NCI-H2227 (cell line): ENCODE results near the gene STBD1.
A peak's percentile ranks its signal among the peaks of the same experiment; 100 is the strongest.
"Not testable (repeated sequence)": the region's sequence is repeated elsewhere in the genome, so short reads cannot be mapped to it uniquely, and the experiment has no call there.

Source experiments
- DNase-seq: peaks from one replicate; lab custom pipeline; 2025; ENCODE audit not compliant: unreplicated experiment; lab: John Stamatoyannopoulos, UW

Gene STBD1

DNA sequence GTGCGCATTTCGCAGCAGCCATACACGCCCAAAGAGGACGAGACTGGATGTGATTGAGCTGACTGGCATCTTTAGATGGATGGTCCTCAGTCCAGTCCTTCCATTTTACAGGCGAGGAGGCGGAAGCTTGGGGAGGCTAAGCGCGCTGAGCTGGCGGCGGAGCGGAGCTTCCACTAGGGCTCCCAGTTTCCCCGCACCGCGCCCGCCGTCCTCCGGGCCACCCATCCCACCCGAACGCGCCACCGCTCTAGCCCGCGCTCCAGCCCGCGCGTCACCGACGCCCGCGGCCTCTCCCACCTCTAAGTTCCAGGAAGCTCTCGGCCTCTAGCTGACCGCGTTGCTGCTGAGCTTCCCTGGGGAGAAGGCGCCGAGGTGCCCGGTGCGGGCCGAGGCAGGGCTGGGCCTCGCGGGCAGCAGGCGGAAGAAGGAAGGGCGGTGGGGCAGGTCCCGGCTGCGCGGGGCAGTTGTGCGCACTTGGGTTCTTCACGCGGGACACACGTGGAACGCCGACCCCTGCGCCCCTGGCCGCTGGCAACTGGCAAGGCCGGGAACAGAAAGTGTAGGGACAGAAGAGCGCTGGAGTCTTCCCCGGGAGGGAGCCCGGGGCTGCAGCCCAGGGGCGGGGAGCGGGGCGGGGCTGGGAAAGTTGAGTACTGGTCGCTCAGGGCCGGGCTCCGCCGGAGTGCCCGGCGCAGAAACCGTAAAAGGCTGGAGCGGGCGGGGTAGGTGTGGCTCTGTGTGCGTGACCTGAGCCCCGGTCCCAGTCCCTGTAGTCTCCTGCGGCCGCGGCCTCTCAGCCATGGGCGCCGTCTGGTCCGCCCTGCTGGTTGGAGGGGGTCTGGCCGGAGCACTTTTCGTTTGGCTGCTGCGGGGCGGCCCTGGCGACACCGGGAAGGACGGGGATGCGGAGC is at the start of gene STBD1:
Gene STBD1 (plus strand): TSS at position 763 of the 911 bp plus-strand sequence. CDS start 37 bp downstream, at position 800.
- DNase-seq, result peak; percentile 69

DNA sequence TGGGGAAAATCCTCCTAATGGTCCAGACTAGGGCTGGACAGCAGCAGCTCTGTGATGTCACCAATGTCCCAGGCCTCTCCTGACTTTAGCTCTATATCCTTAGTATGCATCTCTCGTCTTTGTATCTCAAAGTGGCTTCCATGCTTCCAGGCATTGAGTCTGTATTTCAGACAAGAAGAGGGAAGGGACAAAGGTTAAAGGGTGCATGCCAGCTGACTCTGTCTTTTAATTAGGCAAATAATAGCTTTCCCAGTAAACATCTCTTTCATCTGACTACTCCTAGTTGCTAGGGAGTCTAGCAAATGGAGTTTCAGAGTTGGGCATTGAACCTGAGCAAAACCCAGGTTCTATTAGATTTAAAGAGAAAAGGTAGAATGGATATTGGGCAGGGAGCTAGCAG is 49.6 kb upstream of the STBD1 start:
- no peak for DNase-seq

DNA sequence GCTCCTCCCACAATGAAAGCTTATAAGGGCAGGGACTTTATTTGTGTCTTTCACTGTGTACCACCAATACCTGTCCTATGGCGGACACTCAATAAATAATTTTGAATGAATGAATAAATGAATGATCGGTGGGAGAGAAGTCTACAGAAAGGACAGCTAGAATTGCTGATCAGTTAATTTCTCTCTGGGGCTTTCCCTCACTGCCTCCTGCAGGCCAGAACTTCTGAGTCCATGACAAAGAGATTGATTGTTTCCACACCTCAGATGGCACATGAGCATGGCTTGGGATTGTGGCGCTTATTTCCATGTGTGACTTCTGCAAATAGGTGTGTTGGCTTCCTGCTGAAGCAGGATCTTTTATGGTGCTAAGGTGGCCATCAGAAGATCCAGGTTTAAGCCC is 48.7 kb upstream of the STBD1 start:
- no peak for DNase-seq

DNA sequence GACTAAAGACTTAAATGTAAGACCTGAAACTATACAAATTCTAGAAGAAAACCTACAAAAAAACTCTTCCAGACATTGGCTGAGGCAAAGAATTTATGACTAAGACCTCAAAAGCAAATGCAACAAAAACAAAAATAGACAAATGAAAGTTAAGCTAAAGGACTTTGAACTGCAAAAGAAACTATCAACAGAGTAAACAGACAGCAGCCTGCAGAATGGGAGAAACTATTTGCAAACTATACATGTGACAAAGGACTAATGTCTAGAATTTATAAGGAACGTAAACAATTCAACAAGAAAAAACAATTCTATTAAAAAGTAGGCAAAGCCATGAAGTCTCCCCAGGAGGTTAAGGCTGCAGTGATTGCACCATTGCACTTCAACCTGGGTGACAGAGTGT is 46.0 kb upstream of the STBD1 start:
- no peak for DNase-seq

DNA sequence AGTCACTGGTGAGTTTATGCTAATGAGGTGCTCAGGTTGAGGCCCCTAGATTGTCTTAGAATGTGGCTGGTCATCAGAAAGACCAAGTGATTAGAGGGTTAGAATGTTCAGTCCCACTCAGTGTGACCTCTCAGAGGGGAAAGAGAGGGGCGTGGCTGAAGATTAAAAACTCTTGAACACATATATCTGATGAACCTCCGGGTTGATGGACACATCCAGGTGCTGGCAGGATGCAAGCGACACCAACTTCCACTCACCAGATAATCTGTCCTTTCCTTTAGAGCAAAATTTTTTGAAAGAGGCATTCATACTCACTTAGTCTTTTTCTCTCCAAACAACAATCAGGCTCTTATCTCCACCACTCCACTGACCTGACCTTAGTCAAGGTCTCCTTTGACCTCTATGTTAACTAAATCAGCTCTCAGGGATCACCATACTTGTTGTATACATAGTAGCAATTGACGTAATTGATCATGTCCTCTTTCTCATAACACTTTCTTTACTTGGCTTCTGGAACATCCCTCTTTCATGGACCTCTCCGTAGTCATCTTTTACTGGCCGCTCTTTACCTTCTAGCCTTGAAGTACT is 40.8 kb upstream of the STBD1 start:
- DNase-seq, result no peak

DNA sequence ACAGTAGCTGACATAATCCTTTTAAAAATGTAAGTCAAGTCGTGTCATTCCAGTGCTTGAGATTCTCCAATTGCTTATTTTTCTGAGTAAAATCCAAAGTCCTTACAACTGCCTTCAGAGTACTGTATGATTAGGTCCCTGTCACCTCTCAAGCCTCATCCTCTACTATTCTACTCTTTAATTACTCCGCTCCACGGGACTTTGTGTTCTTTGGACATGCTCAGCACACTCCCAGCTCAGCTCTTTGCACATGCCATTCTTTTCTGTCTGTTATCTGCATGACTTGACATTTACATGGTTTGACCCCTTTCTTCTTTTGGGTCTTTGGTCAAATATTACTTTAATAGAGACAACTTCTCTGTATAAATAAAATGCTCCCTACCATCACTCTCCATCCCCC is 39.9 kb upstream of the STBD1 start:
- DNase-seq, result no peak

DNA sequence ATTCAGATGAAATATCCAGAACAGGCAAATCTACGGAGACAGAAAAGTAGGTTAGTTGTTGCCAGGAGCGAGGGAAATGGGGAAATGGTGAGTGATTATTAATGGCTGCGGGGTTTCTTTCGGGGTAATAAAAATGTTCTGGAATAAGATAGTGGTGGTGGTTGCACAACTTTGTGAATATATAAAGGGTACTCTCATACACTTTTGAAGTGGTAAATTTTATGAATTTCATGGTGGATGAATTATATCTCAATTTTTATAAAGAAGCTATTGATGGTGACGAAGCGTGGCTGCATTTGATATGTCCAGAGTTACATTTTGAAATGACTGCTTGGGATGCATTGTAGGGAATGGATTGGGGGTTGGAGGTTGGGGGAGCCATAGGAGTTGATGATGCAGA is 38.7 kb upstream of the STBD1 start:
- no peak for DNase-seq

DNA sequence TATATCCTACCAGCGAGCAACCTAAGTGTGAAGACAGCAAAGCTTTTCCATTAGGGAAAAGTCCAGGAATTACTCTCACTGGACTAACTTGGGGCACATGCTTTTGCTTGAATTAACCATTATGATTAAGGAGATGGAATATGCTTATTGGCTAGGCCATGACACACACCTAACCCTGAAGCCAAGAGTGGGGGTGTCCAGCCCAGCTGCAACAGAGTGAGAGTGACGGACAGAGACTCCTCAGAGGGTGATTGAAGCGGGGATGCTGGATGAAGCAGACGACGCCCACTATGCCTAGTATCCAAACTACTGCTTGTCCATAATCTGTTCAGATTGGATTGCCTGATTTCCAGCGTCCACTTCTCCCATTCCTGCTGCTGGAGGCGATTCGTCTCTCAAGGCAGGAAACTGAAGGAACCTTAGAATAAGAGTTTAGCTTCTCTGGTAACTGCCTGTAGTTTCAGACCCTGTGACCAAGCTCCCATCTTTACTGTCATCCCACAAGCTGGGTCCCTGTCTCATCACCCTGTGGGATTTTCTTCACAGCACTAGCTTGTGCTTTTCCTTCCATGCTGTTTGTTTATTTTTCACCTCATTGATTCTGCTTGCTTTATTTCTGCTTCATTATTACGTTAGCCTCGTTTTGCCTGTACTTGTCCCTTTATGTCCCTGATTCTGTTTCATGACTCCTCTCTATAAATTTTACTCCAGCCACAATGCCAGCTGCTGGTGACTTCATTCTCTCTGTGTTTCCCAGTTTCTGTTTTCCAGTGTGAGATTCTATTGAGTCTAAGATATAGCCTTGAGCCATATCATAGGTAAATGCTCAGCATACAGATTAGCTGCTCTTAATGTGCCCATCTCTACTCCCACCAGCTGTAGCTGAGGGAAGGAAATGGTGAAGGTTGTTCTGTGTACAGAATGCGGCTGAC is 36.0 kb upstream of the STBD1 start:
- DNase-seq, result no peak

DNA sequence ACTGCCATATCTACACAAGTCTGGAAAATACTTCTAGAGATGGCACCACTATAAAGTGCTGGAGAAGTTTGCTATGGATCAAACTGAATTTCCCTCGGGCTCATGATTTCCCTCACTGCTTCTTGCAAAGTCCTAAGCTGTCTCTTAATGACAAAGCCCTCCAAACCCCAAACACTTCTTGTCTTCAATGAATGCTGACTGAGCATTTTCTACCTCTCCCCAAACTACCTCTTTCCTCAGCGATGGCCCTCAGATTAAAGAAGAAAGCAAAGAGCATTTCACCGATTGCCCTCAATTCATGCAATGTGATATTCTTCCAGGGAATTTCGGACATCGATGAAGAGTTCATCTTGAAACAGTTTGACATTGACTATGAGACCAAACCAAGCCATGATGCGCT is 35.3 kb upstream of the STBD1 start:
- no peak for DNase-seq

DNA sequence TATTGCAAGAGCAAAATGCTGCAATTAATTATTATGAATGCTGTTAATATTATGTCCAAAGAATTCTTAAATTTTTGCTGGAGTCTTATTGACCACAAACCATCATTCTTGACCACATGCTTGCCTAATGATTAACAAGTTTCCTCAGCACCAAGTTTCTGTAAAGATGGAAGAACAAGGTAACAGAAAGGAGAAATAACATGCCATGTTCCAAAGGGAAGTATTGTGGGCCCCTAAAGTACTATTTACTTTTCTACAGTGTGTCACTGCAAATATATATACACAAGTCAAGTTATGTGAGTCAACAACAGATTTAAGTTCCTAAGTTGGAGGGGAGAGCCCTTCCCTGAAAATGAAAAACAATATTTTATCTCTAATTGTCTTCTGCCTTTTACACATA is 34.5 kb upstream of the STBD1 start:
- DNase-seq, result no peak

DNA sequence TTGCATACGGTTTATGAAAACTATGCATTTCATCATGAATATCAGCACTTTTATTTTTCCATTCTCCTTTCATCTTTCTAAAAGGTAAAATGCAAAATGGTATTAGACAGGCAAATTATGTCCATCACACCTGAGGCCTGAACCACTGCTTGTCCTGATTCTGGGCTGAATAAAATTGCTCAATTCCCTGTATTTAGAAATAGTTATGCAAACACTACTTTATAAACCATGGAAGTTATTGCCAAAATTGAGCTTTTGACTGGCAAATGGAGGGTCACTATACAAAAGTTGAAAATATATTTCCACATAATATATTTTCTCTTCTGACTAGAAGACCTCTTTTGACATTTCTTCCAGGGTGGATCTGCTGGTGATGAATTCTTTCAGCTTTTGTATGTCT is 34.0 kb upstream of the STBD1 start:
- no peak for DNase-seq

DNA sequence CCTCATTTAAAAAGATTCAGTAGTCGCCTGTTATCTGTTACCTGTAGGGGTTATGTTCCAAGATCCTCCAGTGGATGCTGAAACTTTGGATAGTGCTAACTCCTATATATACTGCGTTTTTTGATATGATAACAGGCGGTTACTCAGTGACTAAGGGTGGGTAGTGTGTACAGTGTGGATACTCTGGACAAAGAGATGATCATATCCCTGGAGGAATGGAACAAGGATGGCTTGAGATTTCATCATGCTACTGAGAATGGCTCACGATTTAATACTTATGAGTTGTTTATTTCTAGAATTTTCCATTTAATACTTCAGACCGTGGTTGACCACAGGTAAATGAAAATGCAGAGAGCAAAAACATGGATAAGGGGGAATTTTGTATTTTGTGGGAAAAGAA is 33.5 kb upstream of the STBD1 start:
- no peak for DNase-seq

DNA sequence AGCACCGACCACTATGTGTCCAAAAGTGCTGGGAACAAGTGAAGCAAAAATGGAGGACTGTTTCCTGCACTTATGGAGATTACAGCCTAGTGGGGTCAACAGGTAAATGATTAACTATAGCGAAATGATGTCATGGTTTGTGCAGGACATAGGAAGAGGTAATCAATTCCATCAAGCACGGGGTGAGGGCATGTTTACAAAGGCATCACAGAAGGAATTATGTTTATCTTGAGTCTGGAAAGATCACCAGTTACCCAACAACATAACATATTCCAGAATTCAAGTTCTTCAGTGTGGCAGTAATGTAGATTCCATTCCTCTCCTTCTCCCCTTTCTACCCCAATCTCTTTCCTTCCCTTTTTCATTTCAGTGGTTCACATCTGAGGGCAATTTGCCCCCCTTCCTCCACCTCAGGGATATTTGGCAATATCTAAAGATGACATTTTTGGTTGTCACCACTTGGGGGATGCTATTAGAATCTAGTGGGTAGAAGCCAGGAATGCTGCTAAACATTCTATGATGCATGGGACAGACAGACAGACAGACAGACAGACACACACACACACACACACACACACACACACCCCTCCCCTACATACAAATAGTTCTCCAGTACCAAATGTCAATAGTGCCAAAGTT is 30.9 kb upstream of the STBD1 start:
- DNase-seq, result no peak

DNA sequence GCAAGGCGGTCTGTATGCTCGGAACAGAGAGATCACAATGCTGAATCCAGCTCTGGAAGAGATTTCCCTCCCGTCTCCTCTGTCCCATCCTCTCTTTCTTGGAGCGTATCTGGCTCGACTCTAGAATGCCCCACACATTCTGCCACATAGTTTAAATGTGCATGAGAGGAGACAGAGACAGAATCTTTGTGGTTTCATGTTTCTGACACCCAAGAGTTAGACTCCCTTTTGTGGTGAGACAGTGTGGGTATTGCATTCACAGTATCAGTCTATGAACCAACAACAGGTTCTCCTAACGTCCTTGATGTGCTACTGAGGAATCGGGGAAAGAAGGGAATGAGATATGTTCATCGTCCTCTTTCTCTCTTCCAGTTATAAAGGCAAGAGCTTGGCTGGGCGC is 29.7 kb upstream of the STBD1 start:
- DNase-seq, result no peak

DNA sequence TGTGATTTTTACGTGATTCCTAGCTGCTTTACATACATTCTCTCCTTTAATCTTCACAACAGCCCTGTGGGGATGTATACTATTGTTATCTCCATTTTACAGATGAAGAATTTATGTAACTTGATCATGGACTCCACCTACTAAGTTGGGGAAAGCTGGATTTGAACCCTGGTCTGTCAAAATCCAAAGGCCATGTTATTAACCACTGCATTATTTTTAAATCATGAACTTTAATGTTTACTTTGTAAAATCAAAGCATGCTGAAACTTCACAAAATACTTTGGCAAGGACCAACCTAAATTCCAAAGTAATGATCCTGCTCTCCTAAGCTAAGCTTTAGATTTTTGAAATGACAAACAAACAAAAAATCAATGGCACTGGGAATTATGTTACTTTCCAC is 28.9 kb upstream of the STBD1 start:
- DNase-seq, result no peak

DNA sequence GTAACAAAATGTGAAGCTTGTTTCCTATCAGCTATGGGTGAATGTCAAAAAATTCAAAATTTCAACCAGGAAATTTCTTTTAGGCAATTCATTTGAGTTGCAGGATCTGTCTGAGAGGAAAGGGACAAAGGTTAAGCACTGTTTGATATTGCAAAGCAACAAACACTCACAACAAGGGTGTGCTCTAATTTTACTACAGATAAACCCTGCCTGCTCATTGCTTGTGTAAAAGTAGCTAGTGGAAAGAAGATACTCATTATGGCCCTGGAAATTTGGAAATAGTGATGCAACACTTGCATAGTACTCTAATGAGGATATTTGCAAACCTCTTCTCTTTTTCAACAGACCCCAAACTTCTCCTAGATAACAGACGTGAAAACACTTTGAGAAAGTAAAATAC is 27.9 kb upstream of the STBD1 start:
- no peak for DNase-seq

DNA sequence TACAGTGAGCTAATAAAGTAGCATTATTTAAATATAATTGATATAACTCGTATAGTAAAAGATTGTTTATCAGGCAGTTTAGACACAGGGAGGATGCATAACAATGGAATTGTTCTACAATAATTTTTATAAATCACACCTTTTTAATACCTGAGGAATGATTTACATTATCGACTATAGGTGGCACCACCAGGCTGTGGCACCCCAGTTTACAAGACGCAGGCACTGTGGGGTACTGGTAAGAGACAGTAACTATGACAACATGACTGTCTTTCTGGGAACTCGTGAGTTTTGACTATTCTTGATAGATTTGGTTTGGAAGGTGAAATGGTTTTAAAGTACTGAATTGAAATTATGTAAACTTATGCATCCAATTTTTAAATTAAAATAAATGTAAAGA is 27.1 kb upstream of the STBD1 start:
- DNase-seq, result no peak

DNA sequence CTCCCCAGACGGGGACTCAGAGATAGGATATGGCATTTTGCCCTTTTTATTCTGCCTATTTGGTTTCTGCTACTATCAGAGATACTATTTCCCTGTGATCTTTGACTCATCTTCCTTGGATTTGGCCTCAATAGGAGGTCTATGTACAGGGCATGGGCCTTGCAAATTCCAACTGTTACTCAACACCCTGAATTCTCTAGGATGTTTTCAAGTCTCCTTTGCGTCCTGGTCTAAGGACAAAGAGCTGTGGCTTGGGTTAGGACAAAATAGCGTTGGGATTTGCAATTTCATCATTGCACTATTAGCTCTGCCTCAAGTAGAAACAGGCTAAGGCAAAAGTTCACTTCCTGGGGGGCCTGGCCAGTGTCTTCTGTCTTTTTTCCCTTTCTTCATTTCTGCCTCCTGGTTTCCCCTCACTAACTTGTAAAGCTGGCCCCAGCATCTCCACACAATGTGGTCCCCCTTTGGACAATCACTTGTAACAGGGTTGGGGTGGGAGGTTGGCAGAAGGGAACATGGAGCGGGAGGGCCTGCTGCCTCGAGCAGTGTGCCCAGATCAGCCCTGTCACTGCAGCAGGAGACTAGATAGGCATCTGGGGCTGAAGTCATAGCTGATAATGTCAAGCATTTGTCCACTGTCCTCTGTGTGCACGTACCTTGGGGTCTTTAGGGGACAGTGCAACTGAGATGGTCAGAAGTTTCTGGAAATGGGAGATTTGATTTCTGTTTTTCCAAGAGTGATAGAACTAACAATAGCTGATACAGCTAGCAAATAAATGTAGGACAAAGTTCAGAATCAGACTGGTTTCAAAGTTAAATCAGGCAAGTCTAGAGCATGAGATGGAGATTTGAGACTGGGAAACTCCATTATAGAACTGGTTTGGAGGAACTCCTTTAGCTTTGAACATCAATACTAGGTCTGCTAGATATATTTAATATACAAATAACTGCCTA is 25.8 kb upstream of the STBD1 start:
- no peak for DNase-seq

DNA sequence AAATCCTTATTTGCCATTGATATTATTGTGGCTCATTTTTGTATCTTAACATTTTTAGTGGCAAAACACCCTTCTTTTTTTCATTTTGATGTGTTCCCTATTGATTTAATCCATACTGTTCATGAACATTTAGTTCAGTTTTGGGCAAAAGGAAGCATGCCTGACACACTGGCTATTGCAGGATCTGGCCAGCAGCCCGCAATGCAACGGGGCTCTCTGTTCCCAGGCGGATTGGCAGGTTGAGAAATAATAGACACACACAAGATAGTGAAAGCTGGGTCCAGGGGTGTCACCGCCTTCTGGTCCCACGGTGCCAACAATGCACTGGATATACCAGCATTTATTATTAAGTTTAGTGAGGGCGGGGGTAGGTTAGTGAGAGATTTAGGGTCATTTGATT is 24.9 kb upstream of the STBD1 start:
- not testable (repeated sequence) for DNase-seq
